CD14-positive monocyte (primary cell): ENCODE data around the gene EGLN3. TPM values are rescaled to one million over a fixed set of nuclear protein-coding genes. Genes with fewer than 3 reads are reported as not detected.

Experiments used
- DNase-seq, 3 donors: peaks; one replicate each; pipeline ENCODE4 v3.0.0-alpha.2; 2011 to 2022
- H2AFZ ChIP-seq: 2 replicates; pipeline ENCODE4 v1.6.0; 2012; ENCODE audit warnings: mild to moderate bottlenecking, low read depth, low read length, inconsistent platforms; ENCODE audit not compliant: insufficient read depth, poor library complexity, severe bottlenecking
- H3K27ac ChIP-seq, 2 donors: 1 replicate in 1 of 2; 2 replicates in 1 of 2; pipeline ENCODE4 v1.5.1; 2012 to 2013; ENCODE audit warnings: low read length in 2 of 2, control low read depth in 1 of 2, inconsistent platforms in 1 of 2, low read depth in 1 of 2, mild to moderate bottlenecking in 1 of 2
- H3K27me3 ChIP-seq, 2 donors: one replicate each; pipeline versions ENCODE4 v1.6.0 to v1.6.1; 2011 to 2013; ENCODE audit warnings: low read length in 2 of 2; ENCODE audit not compliant: control insufficient read depth in 2 of 2, insufficient read depth in 2 of 2
- H3K36me3 ChIP-seq, 2 donors: replicated peaks in 1 of 2; 1 replicate in 1 of 2; 2 replicates in 1 of 2; pipeline versions ENCODE4 v1.5.1 to v1.6.1; 2012 to 2013; ENCODE audit warnings: low read length in 2 of 2, control low read depth in 1 of 2, inconsistent platforms in 1 of 2, mild to moderate bottlenecking in 1 of 2; ENCODE audit not compliant: insufficient read depth in 2 of 2, control insufficient read depth in 1 of 2
- H3K4me1 ChIP-seq, 2 donors: 1 replicate in 1 of 2; 2 replicates in 1 of 2; pipeline versions ENCODE4 v1.5.1 to v1.6.1; 2012 to 2013; ENCODE audit warnings: low read length in 2 of 2, control low read depth in 1 of 2, inconsistent platforms in 1 of 2, mild to moderate bottlenecking in 1 of 2, moderate library complexity in 1 of 2; ENCODE audit not compliant: insufficient read depth in 2 of 2, control insufficient read depth in 1 of 2
- H3K4me2 ChIP-seq: replicated peaks from 2 replicates; pipeline ENCODE3; 2012; ENCODE audit warnings: low read length, moderate library complexity, mild to moderate bottlenecking; ENCODE audit not compliant: poor library complexity, severe bottlenecking; ENCODE audit errors: extremely low read depth
- H3K4me3 ChIP-seq, 3 experiments: fragments of 200-600 bp in 1 of 3; sonication (generic) in 1 of 3; replicated peaks in 1 of 3; 1 replicate in 2 of 3; 2 replicates in 1 of 3; pipeline ENCODE4 v1.5.1; 2011 to 2013; ENCODE audit warnings: low read length in 3 of 3, mild to moderate bottlenecking in 3 of 3, control low read depth in 2 of 3, low read depth in 2 of 3, inconsistent platforms in 1 of 3, moderate library complexity in 1 of 3
- H3K79me2 ChIP-seq: 2 replicates; pipeline ENCODE4 v1.6.0; 2012; ENCODE audit warnings: mild to moderate bottlenecking, control low read depth, inconsistent platforms, low read length, moderate library complexity; ENCODE audit not compliant: insufficient read depth
- H3K9ac ChIP-seq: 2 replicates; pipeline ENCODE4 v1.6.0; 2017; ENCODE audit warnings: low read length, mild to moderate bottlenecking; ENCODE audit not compliant: insufficient read depth, poor library complexity, severe bottlenecking
- H3K9me3 ChIP-seq, 2 donors: replicated peaks in 1 of 2; 1 replicate in 1 of 2; 2 replicates in 1 of 2; pipeline versions ENCODE4 v1.5.1 to v1.6.1; 2012 to 2013; ENCODE audit warnings: low read length in 2 of 2, control low read depth in 1 of 2; ENCODE audit not compliant: control insufficient read depth in 1 of 2, insufficient read depth in 1 of 2
- H4K20me1 ChIP-seq: 2 replicates; pipeline ENCODE4 v1.6.0; 2012; ENCODE audit warnings: mild to moderate bottlenecking, low read length, control low read depth, moderate library complexity; ENCODE audit not compliant: insufficient read depth
- H3K27ac Mint-ChIP-seq, 7 donors: one replicate each; pipeline ENCODE4 v1.8.0; 2020; ENCODE audit warnings: mild to moderate bottlenecking in 7 of 7, mixed read lengths in 7 of 7, moderate library complexity in 6 of 7, inconsistent platforms in 2 of 7
- H3K27me3 Mint-ChIP-seq, 3 donors: one replicate each; pipeline ENCODE4 v1.8.0; 2021 to 2022; ENCODE audit warnings: low read depth in 3 of 3, mild to moderate bottlenecking in 3 of 3, mixed read lengths in 3 of 3, moderate library complexity in 3 of 3, inconsistent platforms in 1 of 3
- H3K36me3 Mint-ChIP-seq, 2 donors: one replicate each; pipeline ENCODE4 v1.8.0; 2020; ENCODE audit warnings: mixed read lengths in 2 of 2, inconsistent platforms in 1 of 2, mild to moderate bottlenecking in 1 of 2
- H3K4me1 Mint-ChIP-seq: one replicate; pipeline ENCODE4 v1.8.0; 2020; ENCODE audit warnings: mild to moderate bottlenecking, mixed read lengths
- H3K4me3 Mint-ChIP-seq, 2 donors: one replicate each; pipeline ENCODE4 v1.8.0; 2020; ENCODE audit warnings: mild to moderate bottlenecking in 2 of 2, mixed read lengths in 2 of 2, moderate library complexity in 1 of 2
- H3K9me3 Mint-ChIP-seq, 7 donors: one replicate each; pipeline ENCODE4 v1.8.0; 2020 to 2022; ENCODE audit warnings: mixed read lengths in 7 of 7, mild to moderate bottlenecking in 6 of 7, moderate library complexity in 6 of 7, inconsistent platforms in 2 of 7
- CTCF ChIP-seq: fragments of 200-600 bp; IDR thresholded peaks from one replicate; pipeline ENCODE4 v1.8.0; 2022; ENCODE audit warnings: antibody characterized with exemption, mild to moderate bottlenecking
- WGBS: methylation state at CpG from one replicate; pipeline ENCODE4 v1.1.5; 2013; ENCODE audit warnings: missing lambda C conversion rate; ENCODE audit not compliant: insufficient coverage; 5-methylcytosine and 5-hydroxymethylcytosine counted together
- intact Hi-C, 2 donors: fragments of 100-400 bp; cut with micrococcal nuclease; formaldehyde crosslinking; loops; one replicate each; pipeline versions ENCODE4 v1.15.0 to v1.15.1; 2023
- polyA plus RNA-seq, 3 donors: library from polyadenylated mRNA; depleted of rRNA in 1 of 3; unstranded in 2 of 3; stranded (reverse) in 1 of 3; fragments of 300-500 nt in 2 of 3; fragments of >200 nt in 1 of 3; fragmentation: Illumina TruSeq in 2 of 3; gene quantifications; 1 replicate in 2 of 3; 2 replicates in 1 of 3; pipeline ENCODE4 v1.2.3, GENCODE V29; 2012 to 2021

Gene EGLN3
- polyA plus RNA-seq, 3 donors, result 0.03 to 0.06 TPM; not detected in 1

GRCh38 chr14:33968722-33969121 lies 17.8 kb upstream of the EGLN3 start:
- Histone ChIP-seq H3K36me3 (no peaks in the 10 kb centered on the region), H3K4me3 (no peak overlapping the region), H3K27ac (no peak overlapping the region), H3K79me2 (no peaks in the 10 kb centered on the region), H3K9me3 (no peaks in the 10 kb centered on the region), H3K4me1 (no peaks in the 10 kb centered on the region), H4K20me1 (no peaks in the 10 kb centered on the region), H3K4me2 (no peak overlapping the region), H2AFZ (no peak overlapping the region), H3K9ac (no peak overlapping the region), H3K27me3 (peaks cover 0 to 3% of the 10 kb centered on the region in 2 donors)
- Mint-ChIP-seq H3K9me3 (peaks cover 0 to 2% (median 0%) of the 10 kb centered on the region in 7 donors), H3K27ac (no peak overlapping the region), H3K36me3 (no peaks in the 10 kb centered on the region), H3K4me1 (peaks cover 4% of the 10 kb centered on the region), H3K27me3 (peaks cover 4 to 15% (median 9%) of the 10 kb centered on the region in 3 donors), H3K4me3 (no peak overlapping the region)
- WGBS, result no CpG with 5 or more reads among the region's 1 CpG
- intact Hi-C loops, result no loop called here
- no peak for DNase-seq
- no peak for TF ChIP-seq CTCF

GRCh38 chr14:33967138-33967537 lies 16.3 kb upstream of the EGLN3 start:
- Histone ChIP-seq H3K4me2 (no peak overlapping the region), H3K9ac (no peak overlapping the region), H3K4me3 (no peak overlapping the region), H4K20me1 (no peaks in the 10 kb centered on the region), H3K36me3 (no peaks in the 10 kb centered on the region), H3K27me3 (peaks cover 0 to 3% of the 10 kb centered on the region in 2 donors), H3K4me1 (no peaks in the 10 kb centered on the region), H3K27ac (no peak overlapping the region), H2AFZ (no peak overlapping the region), H3K9me3 (no peaks in the 10 kb centered on the region), H3K79me2 (no peaks in the 10 kb centered on the region)
- Mint-ChIP-seq H3K27me3 (peaks cover 4 to 9% (median 9%) of the 10 kb centered on the region in 3 donors), H3K4me3 (no peak overlapping the region), H3K27ac (no peak overlapping the region), H3K4me1 (no peaks in the 10 kb centered on the region), H3K9me3 (peaks cover 0 to 5% (median 0%) of the 10 kb centered on the region in 7 donors), H3K36me3 (no peaks in the 10 kb centered on the region)
- no peak for DNase-seq
- WGBS, result no CpG with 5 or more reads among the region's 4 CpGs
- intact Hi-C loops, result no loop called here
- TF ChIP-seq CTCF, result no peak
